Vagina (tissue), 2 donors: ENCODE results near the gene MAT2A. TPM values are rescaled to one million over a fixed set of nuclear protein-coding genes. Genes with fewer than 3 reads are reported as not detected.

ENCODE experiments used
- DNase-seq, 2 donors: peaks; one replicate each; pipeline ENCODE4 v3.0.0-alpha.2; 2017; ENCODE audit errors: extremely low spot score in 2 of 2
- H3K27ac ChIP-seq: fragments of 200-600 bp; sonication (generic); one replicate; pipeline ENCODE4 v1.5.1; 2019
- H3K27me3 ChIP-seq: fragments of 200-600 bp; sonication (generic); one replicate; pipeline ENCODE4 v1.5.1; 2019
- H3K36me3 ChIP-seq, 2 donors: fragments of 200-600 bp; sonication (generic); one replicate each; pipeline ENCODE4 v1.5.1; 2017 to 2019
- H3K4me1 ChIP-seq: fragments of 200-600 bp; sonication (generic); one replicate; pipeline ENCODE4 v1.5.1; 2019
- H3K4me3 ChIP-seq, 2 donors: fragments of 200-600 bp; sonication (generic); 1 replicate in 1 of 2; 2 replicates in 1 of 2; pipeline ENCODE4 v1.5.1; 2016 to 2019
- H3K9me3 ChIP-seq: fragments of 200-600 bp; sonication (generic); one replicate; pipeline ENCODE4 v1.5.1; 2019
- CTCF ChIP-seq, 3 experiments: fragments of 450-650 bp in 2 of 3; fragments of 200-600 bp in 1 of 3; sonication (generic) in 1 of 3; IDR thresholded peaks; one replicate each; pipeline ENCODE4 v1.5.1; 2017 to 2019; ENCODE audit warnings: antibody characterized with exemption in 3 of 3, mild to moderate bottlenecking in 2 of 3, moderate library complexity in 2 of 3
- POLR2A ChIP-seq, 2 donors: fragments of 450-650 bp; IDR thresholded peaks; one replicate each; pipeline ENCODE4 v1.6.1; 2017; ENCODE audit warnings: antibody characterized with exemption in 2 of 2, mild to moderate bottlenecking in 2 of 2, moderate library complexity in 2 of 2
- POLR2AphosphoS5 ChIP-seq, 2 donors: sonication (generic); formaldehyde crosslinking; IDR thresholded peaks; one replicate each; pipeline ENCODE4 v1.9.0; 2017; ENCODE audit warnings: antibody characterized with exemption in 2 of 2, mild to moderate bottlenecking in 2 of 2, low read depth in 1 of 2; ENCODE audit not compliant: insufficient read depth in 1 of 2
- intact Hi-C: fragments of 100-400 bp; cut with DNase I; formaldehyde crosslinking; loops from one replicate; pipeline ENCODE4 v1.15.1; 2023
- total RNA-seq: library from RNA; depleted of rRNA; stranded (reverse); fragments of >200 nt; gene quantifications from one replicate; pipeline ENCODE4 v1.2.3, GENCODE V29; 2016

MAT2A gene
- total RNA-seq, 1 donor from 2014 or later: 177 TPM

GRCh38 chr2:85525029-85525428 is 13.9 kb upstream of the MAT2A start:
- Histone ChIP-seq H3K4me3 (no peak overlapping the region), H3K4me1 (peaks cover 19% of the 10 kb centered on the region), H3K27me3 (no peaks in the 10 kb centered on the region), H3K9me3 (no peaks in the 10 kb centered on the region), H3K27ac (peak overlapping the region; percentile 65), H3K36me3 (no peaks in the 10 kb centered on the region)
- intact Hi-C loops: no loop called here
- DNase-seq: no peak
- TF ChIP-seq POLR2AphosphoS5 (IDR thresholded peaks at IDR 0.05; ENCODE audit: insufficient read depth in 1 of 2, low read depth in 1 of 2): no peak
- no peak for TF ChIP-seq CTCF (IDR thresholded peaks at IDR 0.05)
- TF ChIP-seq POLR2A (IDR thresholded peaks at IDR 0.05): no peak

GRCh38 chr2:85525567-85525966 is 13.4 kb upstream of the MAT2A start:
- intact Hi-C loops: no loop called here
- Histone ChIP-seq H3K27me3 (no peaks in the 10 kb centered on the region), H3K27ac (peak overlapping the region; percentile 65), H3K36me3 (no peaks in the 10 kb centered on the region), H3K4me3 (no peak overlapping the region), H3K9me3 (no peaks in the 10 kb centered on the region), H3K4me1 (peaks cover 19% of the 10 kb centered on the region)
- DNase-seq: no peak
- no peak for TF ChIP-seq POLR2A (IDR thresholded peaks at IDR 0.05)
- TF ChIP-seq CTCF (IDR thresholded peaks at IDR 0.05): no peak
- TF ChIP-seq POLR2AphosphoS5 (IDR thresholded peaks at IDR 0.05; ENCODE audit: insufficient read depth in 1 of 2, low read depth in 1 of 2): no peak

- H3K4me1 ChIP-seq: peaks cover 19% of the 10 kb centered on the region
- H3K36me3 ChIP-seq: no peaks in the 10 kb centered on the region
- no peak for DNase-seq
- no peak overlapping the region for H3K4me3 ChIP-seq
- H3K27ac ChIP-seq: no peak overlapping the region
- intact Hi-C loops: no loop called here
- no peak for TF ChIP-seq POLR2AphosphoS5 (IDR thresholded peaks at IDR 0.05; ENCODE audit: insufficient read depth in 1 of 2, low read depth in 1 of 2)
- no peaks in the 10 kb centered on the region for H3K9me3 ChIP-seq
- H3K27me3 ChIP-seq: no peaks in the 10 kb centered on the region
These were observed 11.2 kb upstream of the MAT2A start for GRCh38 chr2:85527787-85528186.

GRCh38 chr2:85528355-85528754 is 10.6 kb upstream of the MAT2A start:
- H3K4me3 ChIP-seq: no peak overlapping the region
- H3K4me1 ChIP-seq: peaks cover 16% of the 10 kb centered on the region
- no peak for TF ChIP-seq POLR2AphosphoS5 (IDR thresholded peaks at IDR 0.05; ENCODE audit: insufficient read depth in 1 of 2, low read depth in 1 of 2)
- no peak for TF ChIP-seq CTCF (IDR thresholded peaks at IDR 0.05)
- TF ChIP-seq POLR2A (IDR thresholded peaks at IDR 0.05): no peak
- H3K27ac ChIP-seq: no peak overlapping the region
- H3K36me3 ChIP-seq: no peaks in the 10 kb centered on the region
- no peaks in the 10 kb centered on the region for H3K9me3 ChIP-seq
- intact Hi-C loops: no loop called here
- no peak for DNase-seq
- H3K27me3 ChIP-seq: no peaks in the 10 kb centered on the region

GRCh38 chr2:85529809-85530208 is 9.2 kb upstream of the MAT2A start:
- Histone ChIP-seq H3K36me3 (no peaks in the 10 kb centered on the region), H3K27ac (no peak overlapping the region), H3K9me3 (no peaks in the 10 kb centered on the region), H3K27me3 (no peaks in the 10 kb centered on the region), H3K4me1 (peaks cover 1% of the 10 kb centered on the region), H3K4me3 (no peak overlapping the region)
- no peak for TF ChIP-seq CTCF (IDR thresholded peaks at IDR 0.05)
- no peak for TF ChIP-seq POLR2AphosphoS5 (IDR thresholded peaks at IDR 0.05; ENCODE audit: insufficient read depth in 1 of 2, low read depth in 1 of 2)
- no peak for TF ChIP-seq POLR2A (IDR thresholded peaks at IDR 0.05)
- intact Hi-C loops: no loop called here
- DNase-seq: no peak

- TF ChIP-seq POLR2AphosphoS5 (IDR thresholded peaks at IDR 0.05; ENCODE audit: insufficient read depth in 1 of 2, low read depth in 1 of 2): no peak
- no peak for TF ChIP-seq POLR2A (IDR thresholded peaks at IDR 0.05)
- TF ChIP-seq CTCF (IDR thresholded peaks at IDR 0.05): no peak
- no peaks in the 10 kb centered on the region for H3K27me3 ChIP-seq
These were observed 7.4 kb upstream of the MAT2A start for GRCh38 chr2:85531589-85531988.

More at GRCh38 chr2:85531589-85531988, 7.4 kb upstream of the MAT2A start:
- no peaks in the 10 kb centered on the region for H3K4me1 ChIP-seq
- intact Hi-C loops: no loop called here
- H3K9me3 ChIP-seq: no peaks in the 10 kb centered on the region
- H3K27ac ChIP-seq: no peak overlapping the region
- DNase-seq: no peak
- H3K4me3 ChIP-seq: no peak overlapping the region
- no peaks in the 10 kb centered on the region for H3K36me3 ChIP-seq
